Uterus (tissue), 2 donors: ENCODE measurements around the gene CD99.

ENCODE experiments used
- CTCF ChIP-seq, 4 experiments: fragments of 200-600 bp in 2 of 4; fragments of 450-650 bp in 2 of 4; sonication (generic) in 2 of 4; IDR thresholded peaks; one replicate each; pipeline ENCODE4 v1.5.1; 2016 to 2019; ENCODE audit warnings: antibody characterized with exemption in 4 of 4, mild to moderate bottlenecking in 2 of 4, moderate library complexity in 1 of 4
- POLR2A ChIP-seq, 2 donors: fragments of 450-650 bp; IDR thresholded peaks; one replicate each; pipeline ENCODE4 v1.6.1; 2016; ENCODE audit warnings: antibody characterized with exemption in 2 of 2, mild to moderate bottlenecking in 1 of 2, moderate library complexity in 1 of 2

DNA sequence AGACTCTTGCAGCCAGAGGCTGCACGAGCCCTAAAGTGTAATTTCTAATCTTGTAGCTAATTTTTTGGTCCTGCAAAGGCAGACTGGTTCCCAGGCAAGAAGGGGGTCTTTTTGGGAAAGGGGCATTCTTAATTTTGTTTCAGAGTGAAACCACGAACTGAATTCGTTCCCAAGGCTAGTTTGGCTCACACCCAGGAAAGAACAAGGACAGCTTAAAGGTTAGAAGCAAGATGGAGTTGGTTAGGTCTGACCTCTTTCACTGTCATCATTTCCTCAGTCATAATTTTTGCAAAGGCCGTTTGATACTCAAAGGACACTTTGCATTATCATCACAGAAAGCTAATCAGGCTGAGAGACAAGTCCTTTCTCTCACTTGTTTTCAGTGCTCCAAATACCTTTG, 91.7 kb downstream of the CD99 start:
- TF ChIP-seq POLR2A (IDR thresholded peaks at IDR 0.05), result no peak
- TF ChIP-seq CTCF (IDR thresholded peaks at IDR 0.05), result no peak
